Measurements from ENCODE around the gene CNKSR2. TPM values are rescaled to one million over a fixed set of nuclear protein-coding genes. Genes with fewer than 3 reads are reported as not detected.
"Not testable (repeated sequence)": the region's sequence is repeated elsewhere in the genome, so short reads cannot be mapped to it uniquely, and the experiment has no call there.

Gene CNKSR2
- total RNA-seq, 1 experiment from 2014 or later, result not detected

- no peak for DNase-seq (ENCODE audit: low read depth)
Measured at GRCh38 chrX:21438792-21439191, 64.6 kb downstream of the CNKSR2 start.

DNA sequence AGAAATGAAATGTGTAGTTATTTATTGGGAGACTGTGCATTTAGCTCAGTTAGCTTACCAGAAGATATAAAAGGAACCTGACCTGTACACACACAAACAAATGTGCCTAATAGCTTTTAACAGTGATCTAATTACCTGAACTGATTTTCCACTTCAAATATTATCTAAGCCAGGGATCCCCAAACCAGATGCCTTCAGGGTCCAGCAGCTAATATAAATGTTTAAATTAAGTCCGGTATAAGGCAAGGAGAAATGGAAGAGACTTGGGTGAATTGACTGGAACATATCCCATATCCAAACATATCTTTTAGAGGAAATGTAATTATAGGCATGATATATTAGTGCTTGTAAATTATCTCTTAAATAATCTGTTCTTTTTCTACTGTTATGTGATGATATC is 66.7 kb downstream of the CNKSR2 start:
- no peak for DNase-seq (ENCODE audit: low read depth)

DNA sequence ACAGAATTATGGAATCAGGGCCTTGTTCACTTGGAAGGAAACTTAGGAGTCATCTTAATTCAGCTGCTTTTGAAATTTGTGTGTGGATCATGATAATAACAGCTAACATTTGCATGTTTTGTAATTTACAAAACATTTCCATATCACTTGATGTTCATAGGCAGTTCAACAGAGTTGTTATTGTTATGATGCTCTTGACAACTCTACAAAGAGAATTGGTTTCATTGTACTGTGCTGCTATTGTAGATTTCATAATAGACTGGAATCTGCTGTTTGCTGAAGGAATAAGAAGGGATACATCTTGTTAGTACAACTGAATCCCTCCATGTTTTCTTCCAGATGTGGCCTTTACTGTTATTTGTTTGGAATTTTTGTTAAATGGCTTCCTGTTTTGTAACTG is 83.5 kb downstream of the CNKSR2 start:
- no peak for DNase-seq (ENCODE audit: low read depth)

GRCh38 chrX:21469071-21469470 is 94.9 kb downstream of the CNKSR2 start:
- DNase-seq (ENCODE audit: low read depth), result no peak

DNA sequence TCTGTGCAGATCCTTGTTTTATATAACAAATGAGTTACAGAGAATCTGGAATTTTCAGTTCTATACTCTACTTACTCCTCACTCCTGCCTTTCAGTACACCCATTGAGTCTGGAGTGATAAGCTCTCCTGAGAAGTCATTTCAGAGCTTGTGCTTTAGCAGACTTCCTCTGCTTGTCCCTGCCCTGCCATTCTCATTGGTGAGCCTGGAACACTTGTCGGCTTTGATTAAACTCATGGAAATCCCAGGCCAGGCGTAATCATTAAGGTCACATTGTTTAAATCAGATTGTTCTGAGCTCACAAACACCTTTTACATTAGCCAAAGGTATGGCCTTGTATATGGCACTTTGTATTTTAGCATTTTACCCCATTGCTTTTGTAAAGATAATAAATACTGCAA is 102.7 kb downstream of the CNKSR2 start:
- DNase-seq (ENCODE audit: low read depth), result no peak

- DNase-seq (ENCODE audit: low read depth), result peak; percentile 33
Measured at GRCh38 chrX:21479695-21480270, 105.6 kb downstream of the CNKSR2 start.

GRCh38 chrX:21481761-21482160 is 107.5 kb downstream of the CNKSR2 start:
- no peak for DNase-seq (ENCODE audit: low read depth)

DNA sequence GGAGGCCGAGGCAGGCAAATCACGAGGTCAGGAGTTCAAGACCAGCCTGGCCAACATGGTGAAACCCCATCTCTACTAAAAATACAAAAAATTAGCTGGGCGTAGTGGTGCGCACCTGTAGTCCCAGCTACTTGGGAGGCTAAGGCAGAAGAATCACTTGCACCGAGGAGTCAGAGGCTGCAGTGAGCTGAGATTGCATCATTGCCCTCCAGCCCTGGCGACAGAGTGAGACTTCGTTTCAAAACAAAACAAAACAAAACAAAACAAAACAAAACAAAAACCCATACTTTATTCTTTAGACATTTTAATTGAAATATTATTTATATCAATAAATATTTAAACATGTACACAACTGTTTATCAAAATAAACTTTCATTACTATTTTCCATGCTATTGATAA is 109.8 kb downstream of the CNKSR2 start:
- not testable (repeated sequence) for DNase-seq (ENCODE audit: low read depth)

GRCh38 chrX:21487832-21488231 is 113.6 kb downstream of the CNKSR2 start:
- peak; percentile 2 for DNase-seq (ENCODE audit: low read depth)

DNA sequence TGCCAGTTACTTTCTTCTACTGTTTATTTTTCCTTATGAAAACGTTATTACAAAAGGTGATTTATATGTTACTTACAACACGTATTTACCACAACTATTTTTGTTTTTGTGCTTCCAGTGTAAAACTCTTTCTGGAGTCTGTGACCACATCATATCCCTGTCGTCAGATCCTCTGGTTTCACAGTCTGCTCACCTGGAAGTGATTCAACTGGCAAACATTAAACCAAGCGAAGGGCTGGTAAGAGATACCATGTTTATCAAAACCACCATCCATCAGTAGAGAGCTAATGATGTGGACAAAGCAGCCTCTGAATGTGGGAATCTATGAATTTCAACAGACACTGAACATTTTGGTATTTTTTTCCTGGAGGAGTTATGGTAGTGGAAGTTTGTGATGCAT is 116.1 kb downstream of the CNKSR2 start:
- no peak for DNase-seq (ENCODE audit: low read depth)

GRCh38 chrX:21493226-21493830 is 119.1 kb downstream of the CNKSR2 start:
- no peak for DNase-seq (ENCODE audit: low read depth)

DNA sequence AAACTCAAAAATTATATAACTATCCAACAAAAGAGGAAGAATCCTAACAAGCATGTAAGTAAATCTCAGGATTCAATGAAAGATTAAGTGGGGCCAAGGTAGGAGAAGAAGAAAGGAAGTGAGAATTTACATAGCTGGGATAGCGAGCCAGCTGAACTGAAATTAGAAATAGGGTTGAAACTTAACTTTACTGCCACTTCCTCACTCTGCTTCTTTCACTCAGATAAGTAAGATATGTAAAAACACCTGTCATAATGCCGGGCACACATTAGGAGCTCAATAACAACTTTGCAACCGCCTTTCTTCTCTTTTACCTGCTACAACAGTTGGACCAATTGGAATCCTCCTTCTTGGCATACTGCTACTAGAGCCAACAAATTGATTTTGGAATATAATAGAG is 129.4 kb downstream of the CNKSR2 start:
- no peak for DNase-seq (ENCODE audit: low read depth)

GRCh38 chrX:21509912-21510311 is 135.7 kb downstream of the CNKSR2 start:
- no peak for DNase-seq (ENCODE audit: low read depth)

DNA sequence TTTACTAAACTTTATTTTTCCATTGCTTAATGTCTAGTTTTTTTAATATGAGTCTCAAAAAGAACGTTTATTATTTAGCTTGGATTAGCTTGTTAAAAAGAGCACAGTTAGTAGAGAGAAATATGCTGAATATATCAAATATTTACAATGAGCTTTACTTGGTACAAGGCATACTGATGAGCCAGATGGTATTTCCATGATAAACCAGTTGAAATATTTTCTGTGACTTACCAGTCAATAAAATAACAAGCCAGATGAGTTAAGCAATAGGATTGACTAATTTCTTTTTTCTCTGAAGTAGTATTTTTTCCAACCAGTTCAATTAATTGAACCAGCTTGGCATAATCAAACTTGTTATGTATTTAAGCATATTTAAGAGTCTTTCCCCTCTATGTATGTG is 149.8 kb downstream of the CNKSR2 start:
- no peak for DNase-seq (ENCODE audit: low read depth)

- DNase-seq (ENCODE audit: low read depth), result no peak
Measured at GRCh38 chrX:21528076-21528475, 153.9 kb downstream of the CNKSR2 start.

- DNase-seq (ENCODE audit: low read depth), result no peak
Measured at GRCh38 chrX:21529771-21530170, 155.6 kb downstream of the CNKSR2 start.

- DNase-seq (ENCODE audit: low read depth), result not testable (repeated sequence)
Measured at GRCh38 chrX:21544642-21545041, 170.4 kb downstream of the CNKSR2 start.

- DNase-seq (ENCODE audit: low read depth), result no peak
Measured at GRCh38 chrX:21559417-21559816, 185.2 kb downstream of the CNKSR2 start.

- no peak for DNase-seq (ENCODE audit: low read depth)
Measured at GRCh38 chrX:21565025-21565424, 190.8 kb downstream of the CNKSR2 start.

DNA sequence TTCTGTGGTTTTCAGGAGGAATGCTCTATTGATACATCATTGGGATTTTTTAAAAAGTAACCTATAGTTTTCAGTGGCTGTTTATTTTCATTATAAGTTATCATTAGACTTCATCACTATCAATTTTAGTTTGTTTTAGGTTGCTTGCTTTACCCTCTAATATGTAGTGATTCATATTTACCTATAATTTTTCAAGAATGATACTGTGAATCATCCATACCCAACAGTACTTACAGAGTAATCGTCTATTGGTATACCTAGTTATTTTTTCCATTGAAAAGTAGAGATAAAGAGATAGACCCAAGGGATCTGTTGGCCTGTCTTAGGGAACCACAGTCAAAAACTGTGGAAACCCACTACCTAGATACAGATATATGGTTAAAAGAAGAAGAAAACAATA is 200.6 kb downstream of the CNKSR2 start:
- DNase-seq (ENCODE audit: low read depth), result no peak

GRCh38 chrX:21581479-21581878 is 207.3 kb downstream of the CNKSR2 start:
- no peak for DNase-seq (ENCODE audit: low read depth)

DNA sequence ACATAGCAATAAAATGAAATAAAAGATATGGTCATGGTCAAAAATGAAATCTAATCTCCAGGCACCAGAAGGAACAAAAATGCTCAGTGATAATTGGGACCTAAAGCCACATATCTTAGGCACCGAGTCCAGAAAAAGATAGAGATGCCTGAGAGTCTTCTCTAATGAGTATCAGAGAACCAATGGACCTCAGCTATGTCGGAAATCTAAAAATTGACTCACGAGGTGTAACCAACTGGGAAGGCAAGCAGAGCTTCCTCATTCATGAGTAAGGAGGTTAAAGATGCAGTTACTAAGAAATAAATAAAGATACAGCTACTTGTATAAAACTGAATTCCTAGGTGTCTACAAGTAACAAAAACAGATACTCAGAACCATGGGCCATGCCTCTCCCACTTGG is 211.8 kb downstream of the CNKSR2 start:
- no peak for DNase-seq (ENCODE audit: low read depth)

DNA sequence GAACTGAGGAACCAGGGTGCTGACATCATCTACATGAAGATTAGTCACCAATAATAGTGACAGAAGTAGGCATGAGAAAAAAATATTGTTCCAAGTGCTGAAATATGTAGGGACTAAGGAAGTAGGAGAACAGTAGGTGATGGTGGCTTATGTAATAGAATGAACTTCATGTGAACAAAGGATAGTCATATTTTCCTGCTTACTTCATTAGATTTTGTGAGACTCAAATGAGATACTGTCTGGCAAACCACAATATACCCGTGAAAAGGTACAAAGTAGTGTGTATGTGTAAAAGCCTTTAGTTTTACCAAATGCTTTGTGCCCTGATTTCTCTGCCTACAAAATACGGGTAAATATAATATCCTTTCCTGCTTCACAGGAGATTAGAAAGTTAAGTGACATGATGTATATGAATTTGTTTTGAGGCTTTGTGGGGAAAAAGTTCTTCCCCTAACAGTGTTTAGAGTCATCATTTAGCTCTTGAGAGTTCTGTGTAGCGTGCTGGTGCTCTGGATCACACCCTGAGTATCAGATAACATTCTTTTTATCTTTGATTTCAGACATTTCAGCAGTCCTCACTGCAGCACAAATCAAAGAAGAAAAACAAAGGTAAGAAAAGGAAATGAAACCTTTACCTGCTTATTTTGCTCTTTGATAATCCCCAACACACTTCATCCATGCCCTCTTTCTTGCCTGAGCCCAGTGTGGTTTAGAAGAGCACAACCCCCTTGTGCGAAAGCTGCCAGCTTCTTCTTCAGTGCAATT is 216.0 kb downstream of the CNKSR2 start:
- DNase-seq (ENCODE audit: low read depth), result no peak

Data from M059J (cell line).